ENCODE measurements around the gene SAMMSON. TPM values are rescaled to one million over a fixed set of nuclear protein-coding genes. Genes with fewer than 3 reads are reported as not detected.

SAMMSON gene
- polyA plus RNA-seq, 1 donor (not counting 4 experiments of a cell fraction or from before 2014, with no cell fraction given): not detected

- DNase-seq (ENCODE audit: low read depth, low spot score): no peak
- H3K27me3 ChIP-seq (ENCODE audit: control insufficient read depth, extremely low read depth, insufficient read depth, low read length): no peaks in the 10 kb centered on the region
- H4K20me1 ChIP-seq (ENCODE audit: control insufficient read depth, extremely low read depth, insufficient read depth, low read length): no peaks in the 10 kb centered on the region
- H3K27ac ChIP-seq (ENCODE audit: control insufficient read depth, insufficient read depth, low read length): no peak overlapping the region
- dilution Hi-C loops (cut with MboI; ENCODE audit: extremely low pct_ligation_motif_present, low sequenced_read_pairs): loop anchor here (25.0 kb wide), 1 partner anchor 276 kb away; no protein-coding TSS in a partner anchor
- no peak overlapping the region for H2AFZ ChIP-seq (ENCODE audit: control insufficient read depth, low read length)
- H3K4me3 ChIP-seq (ENCODE audit: control insufficient read depth in 2 of 3, extremely low read depth in 1 of 3, insufficient read depth in 2 of 3, low read depth in 1 of 3, low read length in 3 of 3): no peak overlapping the region
- H3K36me3 ChIP-seq (ENCODE audit: control insufficient read depth in 2 of 2, extremely low read depth in 1 of 2, insufficient read depth in 2 of 2, low read length in 2 of 2): no peaks in the 10 kb centered on the region
- H3K9ac ChIP-seq (ENCODE audit: control insufficient read depth, extremely low read depth, insufficient read depth, low read length): no peak overlapping the region
- H3K79me2 ChIP-seq (ENCODE audit: control insufficient read depth, insufficient read depth, low read length): no peaks in the 10 kb centered on the region
- H3K9me1 ChIP-seq (ENCODE audit: control insufficient read depth, extremely low read depth, insufficient read depth, low read length): no peaks in the 10 kb centered on the region
- TF ChIP-seq CTCF (optimal IDR thresholded peaks at IDR 0.05 in 1 of 3, IDR thresholded peaks at IDR 0.05 in 1 of 3, conservative IDR thresholded peaks at IDR 0.05 in 1 of 3; ENCODE audit: extremely low read depth in 1 of 3, insufficient read depth in 2 of 3, low read length in 3 of 3) (no peak), EZH2 (IDR thresholded peaks at IDR 0.05; ENCODE audit: low read length) (no peak)
- H3K4me2 ChIP-seq (ENCODE audit: control insufficient read depth, extremely low read depth, insufficient read depth, low read depth, low read length): no peak overlapping the region
- no peaks in the 10 kb centered on the region for H3K9me3 ChIP-seq (ENCODE audit: control insufficient read depth, low read depth, low read length)
- FAIRE-seq: no peak
- H3K4me1 ChIP-seq (ENCODE audit: control insufficient read depth, extremely low read depth, insufficient read depth, low read length): no peaks in the 10 kb centered on the region
Measured at GRCh38 chr3:69963643-69964042, 35.9 kb upstream of the SAMMSON start.

GRCh38 chr3:69967156-69967555 lies 32.4 kb upstream of the SAMMSON start:
- H3K9me1 ChIP-seq (ENCODE audit: control insufficient read depth, extremely low read depth, insufficient read depth, low read length): no peaks in the 10 kb centered on the region
- no peaks in the 10 kb centered on the region for H3K36me3 ChIP-seq (ENCODE audit: control insufficient read depth in 2 of 2, extremely low read depth in 1 of 2, insufficient read depth in 2 of 2, low read length in 2 of 2)
- H3K27ac ChIP-seq (ENCODE audit: control insufficient read depth, insufficient read depth, low read length): no peak overlapping the region
- DNase-seq (ENCODE audit: low read depth, low spot score): no peak
- FAIRE-seq: no peak
- TF ChIP-seq EZH2 (IDR thresholded peaks at IDR 0.05; ENCODE audit: low read length): no peak
- TF ChIP-seq CTCF (optimal IDR thresholded peaks at IDR 0.05 in 1 of 3, IDR thresholded peaks at IDR 0.05 in 1 of 3, conservative IDR thresholded peaks at IDR 0.05 in 1 of 3; ENCODE audit: extremely low read depth in 1 of 3, insufficient read depth in 2 of 3, low read length in 3 of 3): no peak
- H3K4me1 ChIP-seq (ENCODE audit: control insufficient read depth, extremely low read depth, insufficient read depth, low read length): no peaks in the 10 kb centered on the region
- H2AFZ ChIP-seq (ENCODE audit: control insufficient read depth, low read length): no peak overlapping the region
- H3K4me3 ChIP-seq (ENCODE audit: control insufficient read depth in 2 of 3, extremely low read depth in 1 of 3, insufficient read depth in 2 of 3, low read depth in 1 of 3, low read length in 3 of 3): no peak overlapping the region
- no peak overlapping the region for H3K4me2 ChIP-seq (ENCODE audit: control insufficient read depth, extremely low read depth, insufficient read depth, low read depth, low read length)
- no peak overlapping the region for H3K9ac ChIP-seq (ENCODE audit: control insufficient read depth, extremely low read depth, insufficient read depth, low read length)
- dilution Hi-C loops (cut with MboI; ENCODE audit: extremely low pct_ligation_motif_present, low sequenced_read_pairs): loop anchor here (25.0 kb wide), 1 partner anchor 280 kb away; no protein-coding TSS in a partner anchor
- no peaks in the 10 kb centered on the region for H4K20me1 ChIP-seq (ENCODE audit: control insufficient read depth, extremely low read depth, insufficient read depth, low read length)
- H3K9me3 ChIP-seq (ENCODE audit: control insufficient read depth, low read depth, low read length): no peaks in the 10 kb centered on the region
- H3K27me3 ChIP-seq (ENCODE audit: control insufficient read depth, extremely low read depth, insufficient read depth, low read length): no peaks in the 10 kb centered on the region
- no peaks in the 10 kb centered on the region for H3K79me2 ChIP-seq (ENCODE audit: control insufficient read depth, insufficient read depth, low read length)

Data from keratinocyte (primary cell).